ENCODE measurements around the gene TNP2. TPM values are rescaled to one million over a fixed set of nuclear protein-coding genes. Genes with fewer than 3 reads are reported as not detected.

The TNP2 gene
- total RNA-seq, 2 donors from 2014 or later: not detected

- no peak overlapping the region for H3K4me3 ChIP-seq
- no peak for TF ChIP-seq CTCF (IDR thresholded peaks at IDR 0.05)
Observed at GRCh38 chr16:11263737-11264136, 5.4 kb downstream of the TNP2 start.

DNA sequence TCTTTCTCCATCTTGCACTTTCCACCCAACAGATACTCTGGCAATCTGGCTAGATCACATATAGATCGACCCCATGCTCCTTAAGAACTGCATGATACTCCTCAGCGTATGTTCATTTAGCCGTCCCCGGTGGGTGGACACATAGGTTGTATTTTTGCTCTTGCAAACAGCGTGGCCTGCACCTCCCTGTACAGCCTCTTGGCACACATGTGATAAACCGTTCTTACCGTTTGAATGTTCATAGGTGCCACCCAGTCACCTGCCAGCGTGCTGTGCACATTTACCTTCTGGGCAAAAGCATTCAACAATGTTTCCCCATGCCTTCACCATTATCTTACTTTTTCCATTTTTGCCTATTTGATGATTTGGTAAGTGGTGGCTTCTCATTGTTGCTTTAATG lies 6.2 kb downstream of the TNP2 start:
- no peaks in the 10 kb centered on the region for H3K9me3 ChIP-seq
- intact Hi-C loops (cut with DNase I): no loop called here
- no peak overlapping the region for H3K4me3 ChIP-seq
- H3K27me3 ChIP-seq: no peaks in the 10 kb centered on the region
- peak overlapping the region in 1 of 2 donors; percentile 14 for H3K9ac ChIP-seq (ENCODE audit: low read depth in 2 of 2, low read length in 2 of 2)
- no peaks in the 10 kb centered on the region for H3K36me3 ChIP-seq
- DNase-seq: peak; percentile 56
- TF ChIP-seq CTCF (IDR thresholded peaks at IDR 0.05): no peak
- no peak overlapping the region for H3K27ac ChIP-seq
- H3K4me1 ChIP-seq: peaks cover 11% of the 10 kb centered on the region

More at GRCh38 chr16:11263737-11264136, 5.4 kb downstream of the TNP2 start:
- H3K4me1 ChIP-seq: peaks cover 11% of the 10 kb centered on the region
- DNase-seq: no peak
- no peaks in the 10 kb centered on the region for H3K36me3 ChIP-seq
- intact Hi-C loops (cut with DNase I): no loop called here
- H3K9ac ChIP-seq (ENCODE audit: low read depth in 2 of 2, low read length in 2 of 2): peak overlapping the region in 1 of 2 donors; percentile 27
- H3K27ac ChIP-seq: peak overlapping the region; percentile 50
- H3K9me3 ChIP-seq: no peaks in the 10 kb centered on the region
- no peaks in the 10 kb centered on the region for H3K27me3 ChIP-seq

GRCh38 chr16:11260596-11260966 lies 8.5 kb downstream of the TNP2 start:
- Histone ChIP-seq H3K36me3 (no peaks in the 10 kb centered on the region), H3K27me3 (no peaks in the 10 kb centered on the region), H3K4me3 (no peak overlapping the region), H3K27ac (no peak overlapping the region), H3K4me1 (peaks cover 18% of the 10 kb centered on the region), H3K9me3 (no peaks in the 10 kb centered on the region), H3K9ac (ENCODE audit: low read depth in 2 of 2, low read length in 2 of 2) (no peak overlapping the region)
- no peak for DNase-seq
- intact Hi-C loops (cut with DNase I): no loop called here
- TF ChIP-seq CTCF (IDR thresholded peaks at IDR 0.05): no peak

- Histone ChIP-seq H3K27me3 (no peaks in the 10 kb centered on the region), H3K9me3 (no peaks in the 10 kb centered on the region), H3K4me1 (peaks cover 15% of the 10 kb centered on the region), H3K36me3 (no peaks in the 10 kb centered on the region), H3K9ac (ENCODE audit: low read depth in 2 of 2, low read length in 2 of 2) (no peak overlapping the region), H3K27ac (peak overlapping the region; percentile 30), H3K4me3 (no peak overlapping the region)
- no peak for DNase-seq
- TF ChIP-seq CTCF (IDR thresholded peaks at IDR 0.05): no peak
- intact Hi-C loops (cut with DNase I): loop anchor here (5.0 to 10.0 kb wide), 2 partner anchors 87 to 155 kb away; partner anchors contain the start of gene RMI2
Observed at GRCh38 chr16:11259655-11260595, 9.2 kb downstream of the TNP2 start.

- Histone ChIP-seq H3K4me1 (peaks cover 12% of the 10 kb centered on the region), H3K9me3 (no peaks in the 10 kb centered on the region), H3K27ac (peak overlapping the region; percentile 30), H3K9ac (ENCODE audit: low read depth in 2 of 2, low read length in 2 of 2) (peak overlapping the region in 1 of 2 donors; percentile 70), H3K36me3 (no peaks in the 10 kb centered on the region), H3K4me3 (no peak overlapping the region), H3K27me3 (no peaks in the 10 kb centered on the region)
- intact Hi-C loops (cut with DNase I): loop anchor here (5.0 to 10.0 kb wide), 2 partner anchors 88 to 154 kb away; partner anchors contain the start of gene RMI2
- DNase-seq: peak; percentile 74
- no peak for TF ChIP-seq CTCF (IDR thresholded peaks at IDR 0.05)
Observed at GRCh38 chr16:11258553-11259492, 10.3 kb downstream of the TNP2 start.

Measured in colonic mucosa (tissue), 4 donors.